H9 (cell line): ENCODE results near the gene HYAL2. TPM values are rescaled to one million over a fixed set of nuclear protein-coding genes. Genes with fewer than 3 reads are reported as not detected.

Experiments used
- DNase-seq: peaks from one replicate; pipeline ENCODE4 v3.0.0-alpha.2; 2017
- H2AFZ ChIP-seq: one replicate; pipeline ENCODE4 v1.6.1; 2013; ENCODE audit warnings: mild to moderate bottlenecking, low read length, control low read depth, moderate library complexity
- H2AK5ac ChIP-seq: 2 replicates; pipeline ENCODE4 v1.6.1; 2013; ENCODE audit warnings: low read length, control low read depth, mixed read lengths; ENCODE audit not compliant: insufficient read length
- H2BK120ac ChIP-seq: one replicate; pipeline ENCODE4 v1.6.1; 2013; ENCODE audit warnings: low read depth, mild to moderate bottlenecking, low read length, control low read depth, inconsistent platforms; ENCODE audit not compliant: poor library complexity, severe bottlenecking
- H2BK12ac ChIP-seq: 2 replicates; pipeline ENCODE4 v1.6.1; 2013; ENCODE audit warnings: low read length, control low read depth, mixed read lengths, low read depth; ENCODE audit not compliant: insufficient read length
- H2BK15ac ChIP-seq: 2 replicates; pipeline ENCODE4 v1.6.1; 2013; ENCODE audit warnings: low read depth, low read length, control low read depth
- H2BK20ac ChIP-seq: one replicate; pipeline ENCODE4 v1.6.1; 2013; ENCODE audit warnings: low read depth, mild to moderate bottlenecking, low read length, control low read depth, inconsistent platforms; ENCODE audit not compliant: poor library complexity, severe bottlenecking
- H2BK5ac ChIP-seq: 2 replicates; pipeline ENCODE4 v1.6.1; 2013; ENCODE audit warnings: low read length, control low read depth, mixed read lengths; ENCODE audit not compliant: insufficient read length
- H3K14ac ChIP-seq: 2 replicates; pipeline ENCODE4 v1.6.1; 2013; ENCODE audit warnings: low read length, control low read depth; ENCODE audit not compliant: insufficient read depth
- H3K18ac ChIP-seq: 2 replicates; pipeline ENCODE4 v1.6.1; 2013; ENCODE audit warnings: low read depth, mild to moderate bottlenecking, mixed read lengths, low read length, control low read depth; ENCODE audit not compliant: insufficient read length
- H3K23ac ChIP-seq: 2 replicates; pipeline ENCODE4 v1.6.1; 2013; ENCODE audit warnings: low read length, control low read depth, mixed read lengths, low read depth; ENCODE audit not compliant: insufficient read length
- H3K23me2 ChIP-seq: 2 replicates; pipeline ENCODE4 v1.6.1; 2013; ENCODE audit warnings: low read depth, mild to moderate bottlenecking, mixed read lengths, low read length, control low read depth; ENCODE audit not compliant: insufficient read length, poor library complexity, severe bottlenecking
- H3K27ac ChIP-seq: 2 replicates; pipeline ENCODE4 v1.5.1; 2013; ENCODE audit warnings: low read length, control low read depth, mixed read lengths, low read depth; ENCODE audit not compliant: insufficient read length
- H3K27me3 ChIP-seq: 2 replicates; pipeline ENCODE4 v1.6.1; 2013; ENCODE audit warnings: low read length, control low read depth, inconsistent platforms; ENCODE audit not compliant: insufficient read depth
- H3K4ac ChIP-seq: 2 replicates; pipeline ENCODE4 v1.6.1; 2013; ENCODE audit warnings: low read depth, mild to moderate bottlenecking, control low read depth, inconsistent platforms, low read length, moderate library complexity
- H3K4me1 ChIP-seq: 2 replicates; pipeline ENCODE4 v1.6.1; 2013; ENCODE audit warnings: low read length, control low read depth, inconsistent platforms; ENCODE audit not compliant: insufficient read depth
- H3K4me2 ChIP-seq: 2 replicates; pipeline ENCODE4 v1.6.1; 2013; ENCODE audit warnings: low read length, control low read depth, mixed read lengths; ENCODE audit not compliant: insufficient read length, insufficient read depth
- H3K56ac ChIP-seq: 2 replicates; pipeline ENCODE4 v1.6.1; 2013; ENCODE audit warnings: low read depth, mild to moderate bottlenecking, mixed read lengths, low read length, control low read depth; ENCODE audit not compliant: insufficient read length
- H3K79me1 ChIP-seq: 2 replicates; pipeline ENCODE4 v1.6.1; 2013; ENCODE audit warnings: low read depth, mild to moderate bottlenecking, moderate library complexity, low read length, control low read depth, inconsistent platforms; ENCODE audit not compliant: insufficient read depth, poor library complexity, severe bottlenecking
- H3K79me2 ChIP-seq: 2 replicates; pipeline ENCODE4 v1.6.1; 2013; ENCODE audit warnings: low read length, control low read depth, inconsistent platforms; ENCODE audit not compliant: insufficient read depth
- H3K9ac ChIP-seq: 2 replicates; pipeline ENCODE4 v1.6.1; 2013; ENCODE audit warnings: low read length, control low read depth, mixed read lengths; ENCODE audit not compliant: insufficient read length; ENCODE audit errors: extremely low read depth
- H3K9me3 ChIP-seq: one replicate; pipeline ENCODE4 v1.6.1; 2013; ENCODE audit warnings: low read depth, low read length, inconsistent platforms; ENCODE audit not compliant: control insufficient read depth
- H3T11ph ChIP-seq: one replicate; pipeline ENCODE4 v1.6.1; 2013; ENCODE audit warnings: mild to moderate bottlenecking, low read length, control low read depth, inconsistent platforms
- H4K20me1 ChIP-seq: one replicate; pipeline ENCODE4 v1.6.1; 2013; ENCODE audit not compliant: control insufficient read depth, insufficient read length, insufficient read depth
- H4K5ac ChIP-seq: 2 replicates; pipeline ENCODE4 v1.6.1; 2013; ENCODE audit warnings: low read depth, mild to moderate bottlenecking, mixed read lengths, low read length, control low read depth; ENCODE audit not compliant: insufficient read length
- H4K8ac ChIP-seq: replicated peaks from 2 replicates; pipeline ENCODE4 v1.6.1; 2013; ENCODE audit warnings: low read length, control low read depth, mixed read lengths, low read depth; ENCODE audit not compliant: insufficient read length
- H4K91ac ChIP-seq: 2 replicates; pipeline ENCODE4 v1.6.1; 2013; ENCODE audit warnings: low read depth, mild to moderate bottlenecking, moderate library complexity, mixed read lengths, low read length, control low read depth; ENCODE audit not compliant: insufficient read length
- H3K27ac Mint-ChIP-seq, 3 experiments: 2 replicates in 2 of 3; 3 replicates in 1 of 3; pipeline ENCODE4 v1.8.0; 2020 to 2021; ENCODE audit warnings: mixed read lengths in 3 of 3, mild to moderate bottlenecking in 1 of 3, moderate library complexity in 1 of 3
- H3K27me3 Mint-ChIP-seq: 2 replicates; pipeline ENCODE4 v1.8.0; 2021; ENCODE audit warnings: low read depth, mild to moderate bottlenecking, moderate library complexity, mixed read lengths
- H3K36me3 Mint-ChIP-seq, 3 experiments: 2 replicates in 2 of 3; 3 replicates in 1 of 3; pipeline ENCODE4 v1.8.0; 2020 to 2021; ENCODE audit warnings: low read depth in 3 of 3, mixed read lengths in 3 of 3; ENCODE audit not compliant: insufficient read depth in 1 of 3
- H3K4me1 Mint-ChIP-seq, 2 experiments: 2 replicates each; pipeline ENCODE4 v1.8.0; 2020; ENCODE audit warnings: mixed read lengths in 2 of 2
- H3K4me3 Mint-ChIP-seq, 2 experiments: 2 replicates in 1 of 2; 3 replicates in 1 of 2; pipeline ENCODE4 v1.8.0; 2020 to 2021; ENCODE audit warnings: mild to moderate bottlenecking in 2 of 2, mixed read lengths in 2 of 2, moderate library complexity in 1 of 2
- H3K9me3 Mint-ChIP-seq, 2 experiments: 2 replicates in 1 of 2; 3 replicates in 1 of 2; pipeline ENCODE4 v1.8.0; 2020; ENCODE audit warnings: mild to moderate bottlenecking in 2 of 2, mixed read lengths in 2 of 2, moderate library complexity in 1 of 2
- WGBS: extraction: QIAGEN DNeasy Blood & Tissue Kit; methylation state at CpG from one replicate; pipeline ENCODE4 v1.1.7; 2013; ENCODE audit warnings: missing lambda C conversion rate, low lambda C conversion rate, mixed read lengths; ENCODE audit not compliant: insufficient read length; ENCODE audit errors: extremely low coverage; 5-methylcytosine and 5-hydroxymethylcytosine counted together
- total RNA-seq: library from RNA; stranded (reverse); gene quantifications from 2 replicates; pipeline ENCODE4 v1.2.1, GENCODE V29; 2021
- TF ChIP-seq, protein P1 (sequence below): fragments of 200-600 bp; sonication (generic); conservative IDR thresholded peaks from 3 replicates; pipeline ENCODE4 v1.8.0; 2021; ENCODE audit warnings: antibody characterized with exemption, mild to moderate bottlenecking

HYAL2 gene
- total RNA-seq, 1 experiment from 2014 or later: 51.9 TPM

DNA sequence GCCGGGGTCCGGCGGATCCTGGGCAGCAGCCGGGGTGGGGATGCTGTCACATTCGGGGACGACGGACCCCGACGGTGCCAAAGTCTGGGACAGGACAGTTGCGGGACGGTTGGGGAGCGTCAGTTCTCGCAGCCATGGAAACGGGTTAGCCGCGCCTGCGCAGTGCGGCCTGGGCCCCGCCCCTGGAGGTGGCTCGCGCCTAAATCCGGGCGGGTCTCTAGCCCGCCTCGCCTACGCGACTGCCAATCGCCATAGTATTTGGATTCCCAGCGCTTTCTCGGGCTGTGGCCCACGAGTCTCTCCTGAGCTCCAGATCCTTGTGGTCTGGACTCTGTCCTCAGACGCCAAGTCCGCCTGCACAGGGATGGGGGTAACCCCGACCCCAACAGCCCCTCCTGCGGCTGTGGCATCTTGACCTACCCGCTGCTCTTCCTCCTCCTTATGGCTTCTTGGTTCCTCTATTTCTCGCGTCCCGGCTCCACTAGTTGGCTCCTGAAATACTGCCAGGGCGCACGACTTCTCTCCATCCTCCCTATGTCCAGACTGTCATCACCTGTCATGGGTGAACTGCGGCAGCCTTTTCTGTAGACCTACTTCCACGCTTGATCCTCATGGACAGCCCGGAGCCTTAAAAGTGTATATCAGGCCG, 23.2 kb upstream of the HYAL2 start, which contains the start of gene ZMYND10:
Gene ZMYND10, minus strand, starts transcription at position 147 of the 649 bp plus-strand sequence. CDS start 153 bp downstream, outside the sequence.
- H4K91ac ChIP-seq: no peak within 1 kb of the TSS
- no peak within 1 kb of the TSS for H2BK120ac ChIP-seq
- H3K9me3 Mint-ChIP-seq: no peaks in the 10 kb centered on the region
- H2BK12ac ChIP-seq: no peak within 1 kb of the TSS
- 0 out of 2 replicates have a peak within 1 kb of the TSS, but pooled peaks have one; percentile 60 for H3K14ac ChIP-seq
- H2BK5ac ChIP-seq: no peak within 1 kb of the TSS
- H3K4me3 Mint-ChIP-seq: peak within 1 kb of the TSS; percentile 57 to 70
- no peaks in the 10 kb centered on the region for H3K9me3 ChIP-seq
- H3T11ph ChIP-seq: no peak within 1 kb of the TSS
- H3K27ac ChIP-seq: no peak within 1 kb of the TSS
- TF ChIP-seq, protein P1, sequence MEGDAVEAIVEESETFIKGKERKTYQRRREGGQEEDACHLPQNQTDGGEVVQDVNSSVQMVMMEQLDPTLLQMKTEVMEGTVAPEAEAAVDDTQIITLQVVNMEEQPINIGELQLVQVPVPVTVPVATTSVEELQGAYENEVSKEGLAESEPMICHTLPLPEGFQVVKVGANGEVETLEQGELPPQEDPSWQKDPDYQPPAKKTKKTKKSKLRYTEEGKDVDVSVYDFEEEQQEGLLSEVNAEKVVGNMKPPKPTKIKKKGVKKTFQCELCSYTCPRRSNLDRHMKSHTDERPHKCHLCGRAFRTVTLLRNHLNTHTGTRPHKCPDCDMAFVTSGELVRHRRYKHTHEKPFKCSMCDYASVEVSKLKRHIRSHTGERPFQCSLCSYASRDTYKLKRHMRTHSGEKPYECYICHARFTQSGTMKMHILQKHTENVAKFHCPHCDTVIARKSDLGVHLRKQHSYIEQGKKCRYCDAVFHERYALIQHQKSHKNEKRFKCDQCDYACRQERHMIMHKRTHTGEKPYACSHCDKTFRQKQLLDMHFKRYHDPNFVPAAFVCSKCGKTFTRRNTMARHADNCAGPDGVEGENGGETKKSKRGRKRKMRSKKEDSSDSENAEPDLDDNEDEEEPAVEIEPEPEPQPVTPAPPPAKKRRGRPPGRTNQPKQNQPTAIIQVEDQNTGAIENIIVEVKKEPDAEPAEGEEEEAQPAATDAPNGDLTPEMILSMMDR: no peak
- H3K9ac ChIP-seq: no peak within 1 kb of the TSS
- peak; percentile 87 for DNase-seq
- H3K79me2 ChIP-seq: no peaks in the 10 kb centered on the region
- no peak within 1 kb of the TSS for H4K5ac ChIP-seq
- peaks cover 12 to 17% of the 10 kb centered on the region in 2 experiments for H3K4me1 Mint-ChIP-seq
- no peaks in the 10 kb centered on the region for H3K79me1 ChIP-seq
- no peak within 1 kb of the TSS for H3K23ac ChIP-seq
- peak within 1 kb of the TSS; percentile 62 for H3K4me2 ChIP-seq
- H3K27me3 ChIP-seq: peaks cover 11% of the 10 kb centered on the region; the same call in 1 of the 2 replicates
- H2AK5ac ChIP-seq: no peak within 1 kb of the TSS
- H3K27me3 Mint-ChIP-seq: peaks cover 53% of the 10 kb centered on the region
- H3K4ac ChIP-seq: no peak within 1 kb of the TSS
- H3K23me2 ChIP-seq: peaks cover 15% of the 10 kb centered on the region
- no peak within 1 kb of the TSS for H2BK20ac ChIP-seq
- WGBS: no CpG with 5 or more reads among the region's 45 CpGs
- H3K36me3 Mint-ChIP-seq: peaks cover 6 to 15% (median 7%) of the 10 kb centered on the region in 3 experiments; a peak in 6 of 7 replicates
- no peak within 1 kb of the TSS for H3K18ac ChIP-seq
- H2AFZ ChIP-seq: no peak within 1 kb of the TSS
- H3K4me1 ChIP-seq: no peaks in the 10 kb centered on the region
- no peak within 1 kb of the TSS for H3K56ac ChIP-seq
- H4K20me1 ChIP-seq: no peaks in the 10 kb centered on the region
- H3K27ac Mint-ChIP-seq: no peak within 1 kb of the TSS
- no peak within 1 kb of the TSS for H4K8ac ChIP-seq
- H2BK15ac ChIP-seq: no peak within 1 kb of the TSS
